A673 (cell line): ENCODE results near the gene SFRP2.

Source experiments
- EZH2 ChIP-seq: fragments of 200-600 bp; sonication (generic); IDR thresholded peaks from 2 replicates; pipeline ENCODE4 v1.6.1; 2017; ENCODE audit warnings: borderline replicate concordance, low read depth, mild to moderate bottlenecking, mixed read lengths, antibody characterized with exemption, low read length; ENCODE audit not compliant: poor library complexity, severe bottlenecking
- TF ChIP-seq, protein P1 (sequence below): fragments of 300-800, 200-600 bp; sonication (generic); conservative IDR thresholded peaks from 2 replicates; pipeline ENCODE4 v1.5.1; 2017; ENCODE audit warnings: low read depth, mild to moderate bottlenecking, antibody characterized with exemption, low read length, moderate library complexity, mixed read lengths

GRCh38 chr4:153816542-153816941 is 27.7 kb upstream of the SFRP2 start:
- TF ChIP-seq, protein P1, sequence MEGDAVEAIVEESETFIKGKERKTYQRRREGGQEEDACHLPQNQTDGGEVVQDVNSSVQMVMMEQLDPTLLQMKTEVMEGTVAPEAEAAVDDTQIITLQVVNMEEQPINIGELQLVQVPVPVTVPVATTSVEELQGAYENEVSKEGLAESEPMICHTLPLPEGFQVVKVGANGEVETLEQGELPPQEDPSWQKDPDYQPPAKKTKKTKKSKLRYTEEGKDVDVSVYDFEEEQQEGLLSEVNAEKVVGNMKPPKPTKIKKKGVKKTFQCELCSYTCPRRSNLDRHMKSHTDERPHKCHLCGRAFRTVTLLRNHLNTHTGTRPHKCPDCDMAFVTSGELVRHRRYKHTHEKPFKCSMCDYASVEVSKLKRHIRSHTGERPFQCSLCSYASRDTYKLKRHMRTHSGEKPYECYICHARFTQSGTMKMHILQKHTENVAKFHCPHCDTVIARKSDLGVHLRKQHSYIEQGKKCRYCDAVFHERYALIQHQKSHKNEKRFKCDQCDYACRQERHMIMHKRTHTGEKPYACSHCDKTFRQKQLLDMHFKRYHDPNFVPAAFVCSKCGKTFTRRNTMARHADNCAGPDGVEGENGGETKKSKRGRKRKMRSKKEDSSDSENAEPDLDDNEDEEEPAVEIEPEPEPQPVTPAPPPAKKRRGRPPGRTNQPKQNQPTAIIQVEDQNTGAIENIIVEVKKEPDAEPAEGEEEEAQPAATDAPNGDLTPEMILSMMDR = no peak
- TF ChIP-seq EZH2 = no peak
